Testis (tissue), 2 donors: ENCODE results near the gene DBN1.
A peak's percentile ranks its signal among the peaks of the same experiment; 100 is the strongest.

ENCODE experiments used
- CTCF ChIP-seq, 3 experiments: fragments of 450-650 bp in 2 of 3; fragments of 200-600 bp in 1 of 3; sonication (generic) in 1 of 3; IDR thresholded peaks; one replicate each; pipeline ENCODE4 v1.5.1; 2016 to 2019; ENCODE audit warnings: antibody characterized with exemption in 3 of 3, mild to moderate bottlenecking in 2 of 3, moderate library complexity in 1 of 3
- POLR2A ChIP-seq: fragments of 450-650 bp; IDR thresholded peaks from one replicate; pipeline ENCODE4 v1.6.1; 2017; ENCODE audit warnings: antibody characterized with exemption, mild to moderate bottlenecking, moderate library complexity

GRCh38 chr5:177491429-177491945, 18.1 kb upstream of the DBN1 start:
- TF ChIP-seq CTCF (IDR thresholded peaks at IDR 0.05): peak; percentile 70 to 85 (median 85)
- TF ChIP-seq POLR2A: no peak
